Stomach (tissue), 4 donors: ENCODE data around the gene PRKCE.

ENCODE experiments used
- CTCF ChIP-seq, 7 experiments: fragments of 450-650 bp in 4 of 7; fragments of 200-600 bp in 3 of 7; sonication (generic) in 3 of 7; IDR thresholded peaks; one replicate each; pipeline ENCODE4 v1.5.1; 2016 to 2019; ENCODE audit warnings: antibody characterized with exemption in 7 of 7, control low read depth in 2 of 7, mild to moderate bottlenecking in 1 of 7
- EP300 ChIP-seq: sonication (generic); formaldehyde crosslinking; IDR thresholded peaks from one replicate; pipeline ENCODE4 v1.6.1; 2017; ENCODE audit warnings: antibody characterized with exemption
- POLR2AphosphoS5 ChIP-seq, 3 donors: sonication (generic); formaldehyde crosslinking; IDR thresholded peaks; one replicate each; pipeline ENCODE4 v1.6.1; 2016; ENCODE audit warnings: antibody characterized with exemption in 3 of 3

GRCh38 chr2:45808294-45808800, 156.9 kb downstream of the PRKCE start:
- TF ChIP-seq CTCF (IDR thresholded peaks at IDR 0.05) (no peak), EP300 (no peak), POLR2AphosphoS5 (IDR thresholded peaks at IDR 0.05) (no peak)
